ENCODE measurements around the gene STAT5B.

DNA sequence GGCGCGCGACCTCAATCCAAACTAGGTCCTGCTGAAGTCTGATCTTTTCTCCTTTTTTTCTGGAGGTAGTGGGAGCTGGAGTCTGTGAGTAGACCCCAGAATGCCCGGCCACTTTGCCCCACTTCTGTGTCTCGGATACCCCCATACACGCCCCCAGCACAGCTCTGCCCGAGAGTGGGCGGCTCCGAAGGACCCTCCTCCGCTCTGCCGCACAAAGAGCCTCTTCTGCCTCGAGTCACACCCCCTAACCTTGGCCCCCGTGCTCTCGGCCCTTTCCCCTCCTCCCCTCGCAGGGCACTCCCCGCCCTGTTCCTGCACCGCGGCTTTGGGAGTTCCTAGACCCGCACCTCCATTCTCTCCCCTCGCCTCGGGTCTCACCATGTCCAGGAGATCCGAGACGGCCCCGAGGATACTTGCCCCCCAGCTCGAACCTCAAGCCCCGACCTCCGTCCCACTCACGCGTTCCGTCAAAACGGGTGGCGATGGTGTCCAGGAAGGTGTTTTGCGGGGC lies 95.7 kb downstream of the STAT5B start:
- TF ChIP-seq POLR2AphosphoS5 (IDR thresholded peaks at IDR 0.05; ENCODE audit: low read depth, low read length) = no peak
- no peak for TF ChIP-seq TAF1 (IDR thresholded peaks at IDR 0.05; ENCODE audit: borderline replicate concordance, insufficient read depth, low read length)
- TF ChIP-seq FOXP2 (optimal IDR thresholded peaks at IDR 0.05; ENCODE audit: borderline replicate concordance, extremely low read depth, extremely low read length, insufficient read depth) = no peak
